ENCODE data around the gene PACSIN1. TPM values are rescaled to one million over a fixed set of nuclear protein-coding genes. Genes with fewer than 3 reads are reported as not detected.

The PACSIN1 gene
- total and polyA plus RNA-seq, 8 donors: under 0.01 to 2.2 (median 0.49) TPM; not detected in 2

DNA sequence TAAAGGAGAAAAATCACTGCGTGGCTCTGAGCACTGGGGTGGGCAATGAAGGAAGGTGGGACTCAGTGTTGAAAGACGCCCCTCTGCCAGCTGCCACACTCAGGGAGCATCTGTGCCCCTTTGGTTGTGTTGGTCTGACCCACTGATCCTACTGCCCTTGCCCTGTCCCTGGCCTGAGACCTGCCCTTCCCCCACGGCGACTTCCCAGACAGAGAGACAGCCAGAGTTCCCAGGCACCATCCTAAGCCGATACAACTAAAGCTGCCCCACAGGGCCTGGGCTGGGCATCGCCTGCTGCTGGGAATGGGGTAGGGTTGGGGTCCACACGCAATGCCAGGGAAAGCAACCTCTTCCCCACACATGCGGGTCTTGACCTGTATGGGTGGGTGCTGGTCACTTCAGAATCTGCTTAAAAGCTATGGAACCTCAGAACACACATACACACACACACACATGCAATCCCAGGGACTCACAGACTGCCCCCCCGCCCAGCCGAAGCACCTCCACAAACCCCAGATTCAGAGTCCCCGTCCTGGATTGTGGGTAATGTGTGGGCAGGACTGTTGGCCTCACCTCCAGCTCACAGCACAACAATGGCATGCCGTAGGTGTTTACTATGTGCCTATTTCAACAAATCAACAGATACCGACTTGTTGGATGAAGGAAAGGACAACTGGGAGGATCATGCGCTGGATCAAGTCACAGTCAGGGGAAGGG lies 101.1 kb downstream of the PACSIN1 start:
- Histone ChIP-seq H3K36me3 (no peaks in the 10 kb centered on the region), H3K27me3 (peaks cover 3 to 65% (median 7%) of the 10 kb centered on the region in 3 donors), H3K9me3 (no peaks in the 10 kb centered on the region), H3K4me1 (peaks cover 4 to 24% (median 18%) of the 10 kb centered on the region in 4 donors), H3K27ac (no peak overlapping the region), H3K4me3 (no peak overlapping the region)
- DNase-seq: no peak
- TF ChIP-seq EP300 (IDR thresholded peaks at IDR 0.05): no peak
- no peak for TF ChIP-seq POLR2AphosphoS5 (IDR thresholded peaks at IDR 0.05)
- TF ChIP-seq POLR2A (IDR thresholded peaks at IDR 0.05): no peak
- TF ChIP-seq, protein P1, sequence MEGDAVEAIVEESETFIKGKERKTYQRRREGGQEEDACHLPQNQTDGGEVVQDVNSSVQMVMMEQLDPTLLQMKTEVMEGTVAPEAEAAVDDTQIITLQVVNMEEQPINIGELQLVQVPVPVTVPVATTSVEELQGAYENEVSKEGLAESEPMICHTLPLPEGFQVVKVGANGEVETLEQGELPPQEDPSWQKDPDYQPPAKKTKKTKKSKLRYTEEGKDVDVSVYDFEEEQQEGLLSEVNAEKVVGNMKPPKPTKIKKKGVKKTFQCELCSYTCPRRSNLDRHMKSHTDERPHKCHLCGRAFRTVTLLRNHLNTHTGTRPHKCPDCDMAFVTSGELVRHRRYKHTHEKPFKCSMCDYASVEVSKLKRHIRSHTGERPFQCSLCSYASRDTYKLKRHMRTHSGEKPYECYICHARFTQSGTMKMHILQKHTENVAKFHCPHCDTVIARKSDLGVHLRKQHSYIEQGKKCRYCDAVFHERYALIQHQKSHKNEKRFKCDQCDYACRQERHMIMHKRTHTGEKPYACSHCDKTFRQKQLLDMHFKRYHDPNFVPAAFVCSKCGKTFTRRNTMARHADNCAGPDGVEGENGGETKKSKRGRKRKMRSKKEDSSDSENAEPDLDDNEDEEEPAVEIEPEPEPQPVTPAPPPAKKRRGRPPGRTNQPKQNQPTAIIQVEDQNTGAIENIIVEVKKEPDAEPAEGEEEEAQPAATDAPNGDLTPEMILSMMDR (IDR thresholded peaks at IDR 0.05): no peak
- 61 to 73% (median 71%) methylated on average over 13 to 14 of the region's 14 CpGs for WGBS, 5 donors
- intact Hi-C loops (cut with DNase I; ENCODE audit: low total_unique reads): no loop called here

DNA sequence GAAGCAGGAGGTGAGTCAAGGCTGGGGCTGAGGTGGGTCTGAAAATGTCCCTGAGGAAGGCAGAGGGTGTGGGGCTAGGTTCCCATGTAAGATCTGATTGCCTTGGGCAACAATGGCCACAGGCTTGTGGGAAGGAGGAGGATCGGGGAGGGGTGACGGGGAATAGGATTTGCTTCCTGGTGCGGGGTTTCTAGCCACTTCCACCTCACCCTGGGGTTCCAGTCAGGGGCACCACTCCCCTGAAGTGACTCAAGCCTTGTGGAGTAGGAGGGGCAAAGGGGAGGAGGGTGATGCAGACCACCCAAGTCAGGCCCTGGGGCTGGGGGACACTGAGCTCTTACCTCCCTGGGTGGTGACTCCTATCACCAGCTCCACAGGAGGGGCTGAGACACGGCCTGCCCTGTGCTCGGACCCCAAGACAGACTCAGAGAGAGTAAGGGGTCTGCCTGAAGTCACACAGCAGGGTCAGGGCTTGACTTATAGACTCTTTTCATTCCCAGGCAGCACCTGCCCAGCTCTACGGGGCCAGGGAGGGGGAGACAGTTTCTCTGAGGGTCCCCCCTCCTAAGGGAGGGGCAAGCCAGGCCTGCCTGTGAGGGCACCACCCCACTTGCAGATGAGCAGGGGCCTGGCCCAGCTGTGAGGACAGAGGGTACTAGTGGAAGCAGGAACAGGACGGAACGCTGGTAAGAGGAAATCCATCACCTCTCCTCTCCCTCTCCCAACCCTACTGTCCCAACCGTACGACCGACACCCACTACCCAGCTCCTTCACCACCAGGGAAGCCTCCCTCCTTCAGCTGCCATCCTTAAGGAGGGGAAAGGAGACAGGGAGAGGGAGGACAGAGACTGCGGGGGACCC lies 102.7 kb downstream of the PACSIN1 start:
- Histone ChIP-seq H3K9me3 (no peaks in the 10 kb centered on the region), H3K27me3 (peaks cover 3 to 67% (median 7%) of the 10 kb centered on the region in 3 donors), H3K36me3 (no peaks in the 10 kb centered on the region), H3K27ac (no peak overlapping the region), H3K4me3 (no peak overlapping the region), H3K4me1 (peaks cover 0 to 11% (median 5%) of the 10 kb centered on the region in 4 donors)
- DNase-seq: peak in 1 of 2 donors; percentile 68
- WGBS, 5 donors: 58 to 69% (median 64%) methylated on average over 11 to 12 of the region's 12 CpGs
- no peak for TF ChIP-seq EP300 (IDR thresholded peaks at IDR 0.05)
- intact Hi-C loops (cut with DNase I; ENCODE audit: low total_unique reads): no loop called here

DNA sequence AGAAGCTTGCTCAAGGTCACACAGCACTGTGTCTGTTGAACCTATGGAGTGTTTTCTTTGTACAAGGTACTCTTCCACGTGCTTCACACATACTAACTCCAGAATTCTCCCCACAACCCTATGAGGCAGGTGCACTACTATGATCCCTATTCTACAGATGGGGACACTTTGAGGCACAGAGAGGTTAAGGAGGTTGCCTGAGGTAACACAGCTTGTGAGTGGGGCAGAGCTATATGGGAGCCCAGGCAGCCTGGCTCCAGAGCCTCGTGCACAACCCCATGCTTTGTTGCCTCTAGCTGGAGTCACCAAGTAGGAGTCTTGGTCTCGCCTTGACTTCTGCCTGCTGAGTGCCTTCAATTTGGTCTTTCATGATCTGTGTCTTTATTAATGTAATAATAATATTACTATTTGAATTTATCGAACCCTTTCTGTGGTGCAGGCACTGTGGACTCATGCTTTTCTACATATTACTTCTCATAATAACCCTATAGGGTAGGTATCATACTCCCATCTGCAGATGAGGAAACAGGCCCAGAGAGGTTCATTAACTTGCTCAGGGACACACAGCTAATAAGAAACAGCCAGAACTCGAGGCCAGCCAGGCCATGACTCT lies 103.6 kb downstream of the PACSIN1 start:
- Histone ChIP-seq H3K27me3 (peaks cover 3 to 63% (median 7%) of the 10 kb centered on the region in 3 donors), H3K36me3 (no peaks in the 10 kb centered on the region), H3K9me3 (no peaks in the 10 kb centered on the region), H3K4me1 (peaks cover 0 to 8% (median 0%) of the 10 kb centered on the region in 4 donors), H3K4me3 (no peak overlapping the region), H3K27ac (no peak overlapping the region)
- intact Hi-C loops (cut with DNase I; ENCODE audit: low total_unique reads): no loop called here
- WGBS, 5 donors: 69 to 77% (median 74%) methylated on average over 5 of the region's 5 CpGs
- TF ChIP-seq EP300 (IDR thresholded peaks at IDR 0.05) (no peak), POLR2AphosphoS5 (IDR thresholded peaks at IDR 0.05) (no peak)
- TF ChIP-seq, protein P1 (IDR thresholded peaks at IDR 0.05): no peak
- DNase-seq: no peak

DNA sequence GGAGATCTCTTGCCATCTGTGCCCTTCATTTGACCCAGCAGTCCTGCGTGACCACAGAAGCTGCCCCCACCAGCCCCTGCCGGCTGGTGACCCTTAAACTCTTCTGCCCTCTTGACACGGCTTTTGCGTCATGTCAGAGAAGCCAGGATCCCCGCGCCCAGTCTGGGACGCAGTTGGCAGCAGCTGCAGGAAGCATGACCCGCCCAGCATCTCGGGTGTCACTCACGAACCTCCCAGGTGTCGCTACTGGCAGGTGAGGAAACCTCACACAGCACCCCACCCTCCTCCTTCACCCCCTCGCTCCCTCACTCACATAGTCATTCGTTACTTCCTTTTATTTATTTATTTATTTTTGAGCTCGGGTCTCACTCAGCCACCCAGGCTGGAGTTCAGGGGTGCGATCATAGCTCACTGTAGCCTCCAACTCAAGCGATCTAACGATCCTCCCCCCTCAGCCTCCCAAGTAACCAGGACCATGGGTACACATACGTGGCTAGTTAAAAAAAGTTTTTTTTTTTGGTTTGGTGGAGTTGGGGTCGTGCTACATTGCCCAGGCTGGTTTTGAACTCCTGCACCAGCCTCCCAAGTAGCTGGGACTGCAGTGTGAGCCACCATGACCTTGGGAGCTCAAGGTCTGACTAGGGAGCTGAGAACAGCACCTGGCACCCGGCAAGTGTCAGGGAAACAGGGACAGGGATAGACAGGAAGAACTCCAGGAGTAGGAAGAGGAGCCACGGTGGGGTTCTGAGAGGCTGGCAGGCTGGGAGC lies 104.4 kb downstream of the PACSIN1 start:
- H3K36me3 ChIP-seq: no peaks in the 10 kb centered on the region
- H3K4me3 ChIP-seq: no peak overlapping the region
- no peaks in the 10 kb centered on the region for H3K9me3 ChIP-seq
- intact Hi-C loops (cut with DNase I; ENCODE audit: low total_unique reads): no loop called here
- DNase-seq: peak in 1 of 2 donors; percentile 50
- peaks cover 3 to 63% (median 7%) of the 10 kb centered on the region in 3 donors for H3K27me3 ChIP-seq
- no peak for TF ChIP-seq EP300 (IDR thresholded peaks at IDR 0.05)
- TF ChIP-seq, protein P1 (IDR thresholded peaks at IDR 0.05): no peak
- TF ChIP-seq POLR2AphosphoS5 (IDR thresholded peaks at IDR 0.05): no peak
- no peak for TF ChIP-seq POLR2A (IDR thresholded peaks at IDR 0.05)
- WGBS, 5 donors: 48 to 65% (median 60%) methylated on average over 21 of the region's 21 CpGs
- peaks cover 0 to 8% (median 0%) of the 10 kb centered on the region in 4 donors for H3K4me1 ChIP-seq
- no peak overlapping the region for H3K27ac ChIP-seq

All from stomach (tissue), 9 donors.